Ramos (cell line): Measurements from ENCODE around the gene SYCE1.
"Not testable (repeated sequence)": the region's sequence is repeated elsewhere in the genome, so short reads cannot be mapped to it uniquely, and the experiment has no call there.

Experiments
- in situ Hi-C: fragments of 300-500 bp; cut with MboI; formaldehyde crosslinking; loops from one replicate; pipeline ENCODE4 v1.14.3; 2022; ENCODE audit warnings: low sequenced_read_pairs; ENCODE audit not compliant: unreplicated experiment

Gene SYCE1

DNA sequence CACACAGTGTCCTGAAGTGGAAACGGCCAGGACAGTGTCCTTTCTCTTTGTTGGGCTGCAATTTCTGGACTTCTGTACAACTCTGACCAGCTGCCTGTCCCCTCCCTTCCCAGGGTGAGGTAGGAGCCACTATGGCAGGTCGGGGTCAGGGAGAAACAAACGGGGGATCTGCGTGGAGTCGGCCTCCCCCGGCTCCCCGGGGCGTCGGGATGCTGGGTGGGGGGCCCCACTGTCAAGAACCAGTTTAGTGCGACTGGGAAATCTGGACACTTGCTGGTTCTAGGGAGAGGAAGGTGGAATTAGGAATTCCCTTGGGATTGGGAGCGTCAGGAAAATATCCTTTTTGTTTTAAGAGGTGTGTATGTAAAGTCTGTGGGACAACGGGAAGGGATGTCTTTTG lies 567 bp downstream of the SYCE1 start:
- in situ Hi-C loops, result no loop called here

DNA sequence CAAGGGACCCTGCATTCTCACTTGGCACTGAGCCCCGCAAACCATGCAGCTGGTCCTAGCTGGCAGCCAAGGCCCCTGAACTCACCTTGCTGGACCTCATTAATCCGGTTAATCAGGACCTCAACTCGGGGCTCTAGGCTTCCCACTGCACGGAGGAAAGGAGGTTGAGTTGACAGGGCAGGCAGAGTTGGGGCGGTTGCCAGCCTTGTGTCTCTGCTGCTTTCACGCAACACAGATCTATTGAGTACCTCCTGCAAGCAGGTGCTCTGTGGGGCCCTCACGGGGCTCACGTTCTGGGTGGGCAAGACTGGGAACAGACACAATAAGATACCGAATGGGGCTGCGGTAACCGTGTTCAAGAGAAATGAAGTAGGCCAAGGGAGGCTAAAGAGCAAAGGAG lies 6.2 kb downstream of the SYCE1 start:
- in situ Hi-C loops, result loop anchor here (10.0 kb wide), 1 partner anchor 124 kb away; no protein-coding TSS in a partner anchor

DNA sequence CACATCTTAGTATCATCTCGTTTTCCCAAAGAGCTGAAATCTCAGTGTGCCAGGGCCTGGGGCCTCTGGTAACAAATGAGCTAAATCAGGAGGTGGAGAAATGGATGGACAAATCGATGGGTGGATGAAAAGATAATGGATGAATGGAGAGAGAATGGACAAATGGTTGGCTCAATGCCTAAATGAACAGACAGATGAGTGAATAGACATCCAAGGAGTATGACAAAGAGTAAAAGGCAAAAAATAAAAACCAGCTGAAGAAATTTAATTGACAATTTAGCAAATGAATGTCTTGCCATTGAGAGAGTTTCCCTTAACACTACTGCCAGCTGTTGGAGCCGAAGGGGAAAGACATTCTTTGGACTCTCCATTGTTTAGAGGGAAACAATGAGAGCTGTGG lies 8.0 kb downstream of the SYCE1 start:
- in situ Hi-C loops, result loop anchor here (10.0 kb wide), 1 partner anchor 123 kb away; no protein-coding TSS in a partner anchor

- in situ Hi-C loops, result loop anchor here (10.0 kb wide), 1 partner anchor 121 kb away; no protein-coding TSS in a partner anchor
These were observed 9.9 kb downstream of the SYCE1 start for GRCh38 chr10:133555521-133555920.

DNA sequence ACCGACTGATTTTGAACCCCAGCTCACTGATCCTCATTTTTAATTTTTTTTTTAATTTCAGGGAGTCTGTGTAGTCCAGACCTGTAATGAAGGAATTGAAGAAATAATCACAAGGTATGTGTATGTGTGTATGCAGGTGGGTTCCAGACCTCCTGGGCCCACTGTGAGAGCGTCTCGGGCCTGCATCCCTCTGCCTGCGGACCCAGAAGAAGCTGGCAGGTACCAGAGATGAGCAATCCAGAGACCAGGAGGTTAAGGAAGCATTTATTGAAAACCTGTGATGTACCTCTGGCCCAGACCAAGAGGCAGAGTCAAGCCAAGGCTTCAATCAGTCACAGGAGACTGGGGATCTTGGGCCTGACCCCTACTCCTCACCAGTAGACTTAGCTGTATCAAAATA lies 10.8 kb downstream of the SYCE1 start:
- in situ Hi-C loops, result loop anchor here (10.0 kb wide), 1 partner anchor 120 kb away; no protein-coding TSS in a partner anchor

DNA sequence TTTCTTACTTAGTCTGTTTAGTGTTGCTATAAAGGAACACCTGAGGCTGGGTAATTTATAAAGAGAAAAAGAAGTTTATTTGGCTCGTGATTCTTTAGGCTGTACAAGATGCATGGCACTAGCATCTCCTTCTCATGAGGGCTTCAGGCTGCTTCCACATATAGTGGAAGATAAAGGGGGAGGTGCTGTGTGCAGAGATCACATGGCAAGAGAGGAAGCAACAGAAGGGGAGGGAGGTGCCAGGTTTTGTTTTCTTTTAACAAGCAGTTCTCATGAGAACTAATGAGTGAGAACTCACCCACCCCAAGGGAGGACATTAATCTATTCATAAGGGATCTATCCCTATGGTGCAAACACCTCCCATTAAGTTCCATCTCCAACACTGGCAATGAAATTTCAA lies 20.9 kb downstream of the SYCE1 start:
- in situ Hi-C loops, result no loop called here

DNA sequence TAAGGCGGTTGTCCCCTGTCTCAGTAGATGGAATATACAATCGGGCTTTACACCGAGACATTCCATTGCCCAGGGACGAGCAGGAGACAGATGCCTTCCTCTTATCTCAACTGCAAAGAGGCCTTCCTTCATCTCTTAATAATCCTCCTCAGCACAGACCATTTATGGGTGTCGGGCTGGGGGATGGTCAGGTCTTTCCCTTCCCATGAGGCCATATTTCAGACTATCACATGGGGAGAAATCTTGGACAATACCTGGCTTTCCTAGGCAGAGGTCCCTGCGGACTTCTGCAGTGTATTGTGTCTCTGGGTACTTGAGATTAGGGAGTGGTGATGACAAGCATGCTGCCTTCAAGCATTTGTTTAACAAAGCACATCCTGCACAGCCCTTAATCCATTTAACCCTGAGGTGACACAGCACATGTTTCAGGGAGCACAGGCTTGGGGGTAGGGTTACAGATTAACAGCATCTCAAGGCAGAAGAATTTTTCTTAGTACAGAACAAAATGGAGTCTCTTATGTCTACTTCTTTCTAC lies 23.9 kb downstream of the SYCE1 start:
- in situ Hi-C loops, result not testable (repeated sequence)

DNA sequence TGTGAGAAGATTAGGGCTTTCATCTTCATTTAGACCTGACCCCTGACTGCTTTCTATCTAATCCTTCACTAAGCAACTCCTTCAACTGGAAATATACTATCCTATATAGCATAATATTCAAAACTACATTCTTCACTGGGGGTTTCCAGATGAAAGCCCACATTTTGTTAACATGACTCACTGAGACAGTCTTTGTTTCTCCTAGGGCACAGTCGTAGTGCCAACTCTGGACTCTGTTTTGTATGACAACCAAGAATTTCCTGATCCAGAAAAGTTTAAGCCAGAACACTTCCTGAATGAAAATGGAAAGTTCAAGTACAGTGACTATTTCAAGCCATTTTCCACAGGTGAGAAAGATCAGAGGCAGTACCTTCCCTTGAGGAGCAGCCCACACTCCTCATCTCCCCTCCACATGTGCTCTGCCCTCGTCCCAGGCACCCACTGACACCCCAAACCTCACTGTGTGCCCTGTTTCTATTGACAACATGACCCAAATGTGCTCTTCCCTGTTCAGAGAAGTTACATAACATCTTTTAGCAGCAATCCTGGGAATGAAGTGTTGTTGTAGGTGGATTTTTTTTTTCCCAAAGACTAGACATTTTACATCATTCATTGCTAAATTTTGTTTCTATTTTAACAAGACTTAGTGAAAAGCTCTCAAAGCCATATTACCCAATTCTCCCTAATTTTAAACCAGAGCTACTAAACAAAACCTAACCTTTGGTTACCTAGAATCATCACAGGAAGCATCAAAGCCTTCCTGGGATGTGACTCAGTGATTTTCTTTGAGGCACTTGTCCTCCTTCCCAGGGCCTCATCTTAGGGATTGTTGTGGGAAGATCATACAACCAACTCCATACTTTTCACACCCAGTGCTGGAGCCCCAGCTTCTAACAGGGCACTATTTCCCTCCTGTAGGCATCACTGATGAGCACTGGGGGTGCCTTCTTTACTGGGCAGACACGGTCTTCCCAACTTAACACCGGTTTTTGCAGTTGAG lies 27.5 kb downstream of the SYCE1 start:
- in situ Hi-C loops, result no loop called here

DNA sequence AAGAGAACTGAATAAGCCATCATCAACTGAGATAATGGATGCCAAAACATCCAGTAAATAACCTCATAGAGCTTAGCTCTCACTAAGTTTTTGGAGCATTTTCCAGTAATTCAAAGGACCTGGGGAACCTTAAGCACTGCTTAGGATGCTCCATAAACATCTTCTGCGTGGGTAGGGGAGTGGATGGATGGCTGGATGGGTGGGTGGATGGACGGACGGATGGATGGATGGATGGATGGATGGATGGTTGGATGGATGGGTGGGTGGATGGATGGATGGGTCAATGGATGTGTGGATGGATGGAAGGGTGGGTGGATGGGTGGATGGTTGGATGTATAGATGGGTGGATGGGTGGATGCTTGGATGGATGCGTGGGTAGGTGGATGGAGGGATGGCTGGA lies 29.2 kb downstream of the SYCE1 start:
- in situ Hi-C loops, result no loop called here

- in situ Hi-C loops, result no loop called here
These were observed 31.0 kb downstream of the SYCE1 start for GRCh38 chr10:133534417-133534816.

- in situ Hi-C loops, result no loop called here
These were observed 32.5 kb downstream of the SYCE1 start for GRCh38 chr10:133532871-133533270.

GRCh38 chr10:133530506-133530905 lies 34.9 kb downstream of the SYCE1 start:
- in situ Hi-C loops, result no loop called here

- in situ Hi-C loops, result no loop called here
These were observed 35.8 kb downstream of the SYCE1 start for GRCh38 chr10:133529576-133529946.

- in situ Hi-C loops, result no loop called here
These were observed 36.4 kb downstream of the SYCE1 start for GRCh38 chr10:133528845-133529575.

DNA sequence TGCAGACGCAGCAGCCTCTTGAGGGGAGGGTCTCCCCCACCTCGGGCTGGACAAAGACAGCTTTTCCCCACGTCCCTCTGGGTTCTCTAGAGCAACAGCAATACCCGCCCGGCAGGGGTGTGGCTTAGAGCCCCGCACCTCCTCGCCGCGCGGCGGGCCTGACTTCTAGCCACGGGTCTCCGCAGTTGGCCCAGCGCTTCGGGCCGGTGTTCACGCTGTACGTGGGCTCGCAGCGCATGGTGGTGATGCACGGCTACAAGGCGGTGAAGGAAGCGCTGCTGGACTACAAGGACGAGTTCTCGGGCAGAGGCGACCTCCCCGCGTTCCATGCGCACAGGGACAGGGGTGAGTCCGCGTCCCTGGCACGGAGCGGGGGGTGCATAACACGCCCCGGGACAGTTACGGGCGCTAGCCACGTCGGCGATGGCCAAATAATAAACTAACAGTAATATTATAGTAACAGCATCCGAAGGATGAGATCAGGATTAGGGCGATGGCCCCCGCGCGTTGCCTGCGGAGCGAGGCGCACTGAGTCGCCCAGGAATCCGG lies 37.0 kb downstream of the SYCE1 start:
- in situ Hi-C loops, result no loop called here

DNA sequence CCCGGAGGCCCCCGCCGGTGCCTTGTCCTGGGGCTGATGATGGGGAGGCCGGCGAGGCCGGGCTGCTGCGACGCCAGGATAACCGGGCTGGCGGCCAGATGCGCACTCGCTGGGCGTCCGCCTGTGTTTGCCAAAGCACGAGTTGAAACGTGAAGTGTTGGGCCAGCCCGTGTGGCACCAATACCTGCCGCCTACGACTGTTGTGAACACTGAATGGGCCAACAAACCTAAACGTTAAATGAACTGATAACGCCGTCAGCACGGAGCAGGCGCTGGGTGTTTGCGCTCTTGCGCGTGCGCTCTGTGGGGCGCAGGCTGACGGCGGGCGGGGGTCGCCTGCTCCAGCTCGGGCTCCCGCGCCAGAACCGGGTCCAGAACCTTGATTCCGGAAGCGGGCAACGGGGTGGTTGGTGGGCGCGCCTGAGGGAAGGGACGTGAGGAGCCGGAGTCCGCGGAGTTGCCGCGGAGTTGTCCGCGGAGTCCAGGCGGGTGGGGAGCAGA lies 37.6 kb downstream of the SYCE1 start:
- in situ Hi-C loops, result no loop called here

GRCh38 chr10:133526957-133527588 lies 38.3 kb downstream of the SYCE1 start, which contains the start of gene CYP2E1:
TSS of gene CYP2E1 (plus strand) at chr10:133527363. CDS start at chr10:133527396, 33 bp downstream.
- in situ Hi-C loops, result no loop called here

GRCh38 chr10:133525444-133525843 lies 39.9 kb downstream of the SYCE1 start:
- in situ Hi-C loops, result no loop called here

DNA sequence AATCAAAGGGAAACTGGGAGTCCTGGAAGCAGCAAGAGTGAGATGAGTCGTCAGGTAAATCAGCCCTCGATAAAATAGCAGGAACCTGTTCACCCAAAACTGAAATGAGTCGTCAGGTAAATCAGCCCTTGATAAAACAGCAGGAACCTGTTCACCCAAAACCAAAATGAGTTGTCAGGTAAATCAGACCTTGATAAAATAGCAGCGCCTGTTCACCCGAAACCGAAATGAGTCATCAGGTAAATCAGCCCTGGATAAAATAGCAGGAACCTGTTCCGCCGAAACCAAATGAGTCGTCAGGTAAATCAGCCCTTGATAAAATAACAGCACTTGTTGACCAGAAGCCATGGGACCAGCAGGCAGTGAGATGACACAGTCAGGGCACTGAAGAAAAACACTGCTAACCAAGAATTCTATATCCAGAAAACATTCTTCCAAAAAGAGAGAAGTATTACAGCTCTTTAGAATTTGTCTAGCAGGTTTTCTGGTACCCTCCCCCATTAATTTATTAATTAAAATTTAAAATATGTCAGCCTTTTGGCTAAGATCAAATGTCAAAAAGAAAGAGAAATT lies 41.7 kb downstream of the SYCE1 start:
- in situ Hi-C loops, result no loop called here
